Stimulated activated effector memory CD8-positive, alpha-beta T cell treated with anti-CD3 and anti-CD28 coated beads, Interleukin-12 subunit alpha, Interleukin-12 subunit beta, amount 100 ng/mL, for 72 hours (primary cell): ENCODE measurements around the gene ZDHHC13.
A peak's percentile ranks its signal among the peaks of the same experiment; 100 is the strongest.

Experiments used
- ATAC-seq: fragments of 150-1000 bp; cut with Tn5 transposase; 2 replicates; pipeline ENCODE4 v1.10.0; 2021
- DNase-seq, 2 donors: peaks; one replicate each; pipeline ENCODE4 v3.0.0; 2021 to 2022; ENCODE audit warnings: low spot score in 2 of 2
- H3K27ac Mint-ChIP-seq: one replicate; pipeline ENCODE4 v1.8.0; 2022; ENCODE audit warnings: mild to moderate bottlenecking, mixed read lengths
- H3K36me3 Mint-ChIP-seq: one replicate; pipeline ENCODE4 v1.8.0; 2022; ENCODE audit warnings: mild to moderate bottlenecking, mixed read lengths
- H3K4me1 Mint-ChIP-seq: one replicate; pipeline ENCODE4 v1.8.0; 2022; ENCODE audit warnings: mixed read lengths
- H3K4me3 Mint-ChIP-seq: one replicate; pipeline ENCODE4 v1.8.0; 2022; ENCODE audit warnings: mild to moderate bottlenecking, mixed read lengths
- H3K9me3 Mint-ChIP-seq: one replicate; pipeline ENCODE4 v1.8.0; 2022; ENCODE audit warnings: mixed read lengths

The ZDHHC13 gene

GRCh38 chr11:19091366-19091765 lies 25.6 kb upstream of the ZDHHC13 start:
- Mint-ChIP-seq H3K9me3 (no peaks in the 10 kb centered on the region), H3K36me3 (no peaks in the 10 kb centered on the region), H3K27ac (no peak overlapping the region), H3K4me1 (no peaks in the 10 kb centered on the region), H3K4me3 (no peak overlapping the region)
- DNase-seq (no peak), ATAC-seq (no peak)

- no peaks in the 10 kb centered on the region for H3K9me3 Mint-ChIP-seq
- H3K4me3 Mint-ChIP-seq, result no peak overlapping the region
- ATAC-seq (no peak), DNase-seq (no peak)
- H3K27ac Mint-ChIP-seq, result no peak overlapping the region
- no peaks in the 10 kb centered on the region for H3K4me1 Mint-ChIP-seq
- no peaks in the 10 kb centered on the region for H3K36me3 Mint-ChIP-seq
Measured at GRCh38 chr11:19092342-19092741, 24.6 kb upstream of the ZDHHC13 start.

GRCh38 chr11:19092850-19093249 lies 24.1 kb upstream of the ZDHHC13 start:
- no peaks in the 10 kb centered on the region for H3K36me3 Mint-ChIP-seq
- no peak for DNase-seq

GRCh38 chr11:19093976-19094375 lies 23.0 kb upstream of the ZDHHC13 start:
- H3K4me1 Mint-ChIP-seq, result no peaks in the 10 kb centered on the region
- no peak for ATAC-seq
- no peak for DNase-seq
- no peak overlapping the region for H3K4me3 Mint-ChIP-seq
- H3K27ac Mint-ChIP-seq, result no peak overlapping the region
- no peaks in the 10 kb centered on the region for H3K36me3 Mint-ChIP-seq
- no peaks in the 10 kb centered on the region for H3K9me3 Mint-ChIP-seq

More at GRCh38 chr11:19092850-19093249, 24.1 kb upstream of the ZDHHC13 start:
- Mint-ChIP-seq H3K27ac (no peak overlapping the region), H3K9me3 (no peaks in the 10 kb centered on the region), H3K4me1 (no peaks in the 10 kb centered on the region), H3K4me3 (no peak overlapping the region)
- no peak for ATAC-seq

GRCh38 chr11:19094859-19095258 lies 22.1 kb upstream of the ZDHHC13 start:
- H3K9me3 Mint-ChIP-seq, result no peaks in the 10 kb centered on the region
- H3K27ac Mint-ChIP-seq, result no peak overlapping the region
- no peak for DNase-seq
- H3K4me3 Mint-ChIP-seq, result no peak overlapping the region
- ATAC-seq, result no peak
- H3K36me3 Mint-ChIP-seq, result no peaks in the 10 kb centered on the region
- H3K4me1 Mint-ChIP-seq, result no peaks in the 10 kb centered on the region

- no peaks in the 10 kb centered on the region for H3K36me3 Mint-ChIP-seq
- no peak for ATAC-seq
- H3K4me1 Mint-ChIP-seq, result no peaks in the 10 kb centered on the region
- no peak overlapping the region for H3K4me3 Mint-ChIP-seq
- H3K9me3 Mint-ChIP-seq, result no peaks in the 10 kb centered on the region
- DNase-seq, result no peak
- H3K27ac Mint-ChIP-seq, result no peak overlapping the region
Measured at GRCh38 chr11:19099093-19099492, 17.9 kb upstream of the ZDHHC13 start.

GRCh38 chr11:19100885-19101284 lies 16.1 kb upstream of the ZDHHC13 start:
- no peak overlapping the region for H3K4me3 Mint-ChIP-seq
- H3K4me1 Mint-ChIP-seq, result no peaks in the 10 kb centered on the region
- H3K27ac Mint-ChIP-seq, result no peak overlapping the region
- no peaks in the 10 kb centered on the region for H3K36me3 Mint-ChIP-seq
- DNase-seq (no peak), ATAC-seq (no peak)
- no peaks in the 10 kb centered on the region for H3K9me3 Mint-ChIP-seq

GRCh38 chr11:19101796-19102520 lies 15.0 kb upstream of the ZDHHC13 start:
- H3K9me3 Mint-ChIP-seq, result no peaks in the 10 kb centered on the region
- no peak for DNase-seq
- no peaks in the 10 kb centered on the region for H3K36me3 Mint-ChIP-seq
- no peaks in the 10 kb centered on the region for H3K4me1 Mint-ChIP-seq
- no peak overlapping the region for H3K4me3 Mint-ChIP-seq
- no peak overlapping the region for H3K27ac Mint-ChIP-seq
- ATAC-seq, result no peak

GRCh38 chr11:19102521-19102900 lies 14.5 kb upstream of the ZDHHC13 start:
- Mint-ChIP-seq H3K4me3 (no peak overlapping the region), H3K27ac (no peak overlapping the region), H3K4me1 (no peaks in the 10 kb centered on the region), H3K9me3 (no peaks in the 10 kb centered on the region), H3K36me3 (no peaks in the 10 kb centered on the region)
- no peak for ATAC-seq
- no peak for DNase-seq

GRCh38 chr11:19105011-19105410 lies 12.0 kb upstream of the ZDHHC13 start:
- ATAC-seq, result no peak
- Mint-ChIP-seq H3K4me1 (peaks cover 8% of the 10 kb centered on the region), H3K27ac (no peak overlapping the region), H3K4me3 (no peak overlapping the region), H3K36me3 (no peaks in the 10 kb centered on the region), H3K9me3 (no peaks in the 10 kb centered on the region)
- no peak for DNase-seq

GRCh38 chr11:19107125-19107524 lies 9.8 kb upstream of the ZDHHC13 start:
- no peak for ATAC-seq
- no peak overlapping the region for H3K4me3 Mint-ChIP-seq
- H3K9me3 Mint-ChIP-seq, result no peaks in the 10 kb centered on the region
- no peak overlapping the region for H3K27ac Mint-ChIP-seq
- peaks cover 9% of the 10 kb centered on the region for H3K4me1 Mint-ChIP-seq
- H3K36me3 Mint-ChIP-seq, result no peaks in the 10 kb centered on the region
- no peak for DNase-seq

- Mint-ChIP-seq H3K9me3 (no peaks in the 10 kb centered on the region), H3K36me3 (no peaks in the 10 kb centered on the region), H3K27ac (no peak overlapping the region), H3K4me3 (no peak overlapping the region), H3K4me1 (peaks cover 9% of the 10 kb centered on the region)
- ATAC-seq (no peak), DNase-seq (no peak)
Measured at GRCh38 chr11:19110295-19110694, 6.7 kb upstream of the ZDHHC13 start.

- H3K4me3 Mint-ChIP-seq, result no peak overlapping the region
- H3K4me1 Mint-ChIP-seq, result peaks cover 15% of the 10 kb centered on the region
- peaks cover 2% of the 10 kb centered on the region for H3K36me3 Mint-ChIP-seq
- ATAC-seq (no peak), DNase-seq (no peak)
- H3K27ac Mint-ChIP-seq, result no peak overlapping the region
- H3K9me3 Mint-ChIP-seq, result no peaks in the 10 kb centered on the region
Measured at GRCh38 chr11:19111809-19112208, 5.2 kb upstream of the ZDHHC13 start.

- DNase-seq (no peak), ATAC-seq (no peak)
- Mint-ChIP-seq H3K4me1 (peaks cover 49% of the 10 kb centered on the region), H3K4me3 (peak overlapping the region; percentile 92), H3K36me3 (peaks cover 17% of the 10 kb centered on the region), H3K9me3 (no peaks in the 10 kb centered on the region), H3K27ac (peak overlapping the region; percentile 98)
Measured at GRCh38 chr11:19116276-19116970, 545 bp upstream of the ZDHHC13 start.

- H3K4me1 Mint-ChIP-seq, result peaks cover 56% of the 10 kb centered on the region
Measured at GRCh38 chr11:19117760-19118097, 761 bp downstream of the ZDHHC13 start.

GRCh38 chr11:19121646-19122045 lies 4.7 kb downstream of the ZDHHC13 start:
- ATAC-seq, result peak; percentile 68
- H3K4me1 Mint-ChIP-seq, result peaks cover 64% of the 10 kb centered on the region
- peak overlapping the region; percentile 24 for H3K27ac Mint-ChIP-seq

More at GRCh38 chr11:19117760-19118097, 761 bp downstream of the ZDHHC13 start:
- H3K9me3 Mint-ChIP-seq, result no peaks in the 10 kb centered on the region
- ATAC-seq, result no peak
- H3K4me3 Mint-ChIP-seq, result peak overlapping the region; percentile 92
- DNase-seq, result no peak
- peak overlapping the region; percentile 98 for H3K27ac Mint-ChIP-seq
- H3K36me3 Mint-ChIP-seq, result peaks cover 17% of the 10 kb centered on the region

More at GRCh38 chr11:19121646-19122045, 4.7 kb downstream of the ZDHHC13 start:
- peaks cover 42% of the 10 kb centered on the region for H3K36me3 Mint-ChIP-seq
- H3K4me3 Mint-ChIP-seq, result no peak overlapping the region
- DNase-seq, result no peak
- H3K9me3 Mint-ChIP-seq, result no peaks in the 10 kb centered on the region
